HuH-7 (cell line): ENCODE results near the gene NPHS1.
"Not testable (repeated sequence)": the region's sequence is repeated elsewhere in the genome, so short reads cannot be mapped to it uniquely, and the experiment has no call there.

Experiments
- DNase-seq: peaks from one replicate; pipeline ENCODE4 v3.0.0; 2011; ENCODE audit warnings: low spot score

The NPHS1 gene

GRCh38 chr19:35879770-35880317, 27.5 kb upstream of the NPHS1 start:
- DNase-seq: peak; percentile 92

GRCh38 chr19:35879068-35879467, 26.8 kb upstream of the NPHS1 start:
- DNase-seq: no peak

- no peak for DNase-seq
Observed at GRCh38 chr19:35874392-35874930, 22.2 kb upstream of the NPHS1 start.

- DNase-seq: no peak
Observed at GRCh38 chr19:35872180-35872579, 19.9 kb upstream of the NPHS1 start.

GRCh38 chr19:35871611-35872010, 19.3 kb upstream of the NPHS1 start:
- no peak for DNase-seq

- no peak for DNase-seq
Observed at GRCh38 chr19:35870798-35871197, 18.5 kb upstream of the NPHS1 start.

- DNase-seq: not testable (repeated sequence)
Observed at GRCh38 chr19:35870124-35870736, 17.9 kb upstream of the NPHS1 start.

- no peak for DNase-seq
Observed at GRCh38 chr19:35869327-35870123, 17.2 kb upstream of the NPHS1 start.

GRCh38 chr19:35868823-35869326, 16.6 kb upstream of the NPHS1 start:
- DNase-seq: no peak

- peak; percentile 74 for DNase-seq
Observed at GRCh38 chr19:35868172-35868822, 16.0 kb upstream of the NPHS1 start, which contains the start of gene APLP1. APLP1 (plus strand) TSS chr19:35868574; CDS start chr19:35868637, 63 bp downstream.

GRCh38 chr19:35863018-35863417, 10.7 kb upstream of the NPHS1 start:
- no peak for DNase-seq

- DNase-seq: no peak
Observed at GRCh38 chr19:35862528-35862927, 10.2 kb upstream of the NPHS1 start.

- DNase-seq: no peak
Observed at GRCh38 chr19:35861640-35862160, 9.4 kb upstream of the NPHS1 start.

- peak; percentile 97 for DNase-seq
Observed at GRCh38 chr19:35860818-35861639, 8.7 kb upstream of the NPHS1 start.

GRCh38 chr19:35860436-35860817, 8.1 kb upstream of the NPHS1 start:
- DNase-seq: no peak

- no peak for DNase-seq
Observed at GRCh38 chr19:35859414-35859813, 7.1 kb upstream of the NPHS1 start.

- DNase-seq: no peak
Observed at GRCh38 chr19:35858311-35858710, 6.0 kb upstream of the NPHS1 start.

- DNase-seq: no peak
Observed at GRCh38 chr19:35856546-35857149, 4.3 kb upstream of the NPHS1 start, which contains the start of gene KIRREL2. KIRREL2 (plus strand) TSS chr19:35856911; CDS start chr19:35857120, 209 bp downstream.

GRCh38 chr19:35853038-35853756, 893 bp upstream of the NPHS1 start:
- DNase-seq: no peak
